RCC 7860 (cell line): ENCODE measurements around the gene TRIB2.

Source experiments
- DNase-seq: peaks from one replicate; pipeline ENCODE4 v3.0.0-alpha.2; 2015; ENCODE audit warnings: low spot score
- FAIRE-seq: peaks from 2 replicates; lab custom pipeline; 2012; peaks lifted over from hg19 to GRCh38; lab: Jason Lieb, UNC

TRIB2 gene

DNA sequence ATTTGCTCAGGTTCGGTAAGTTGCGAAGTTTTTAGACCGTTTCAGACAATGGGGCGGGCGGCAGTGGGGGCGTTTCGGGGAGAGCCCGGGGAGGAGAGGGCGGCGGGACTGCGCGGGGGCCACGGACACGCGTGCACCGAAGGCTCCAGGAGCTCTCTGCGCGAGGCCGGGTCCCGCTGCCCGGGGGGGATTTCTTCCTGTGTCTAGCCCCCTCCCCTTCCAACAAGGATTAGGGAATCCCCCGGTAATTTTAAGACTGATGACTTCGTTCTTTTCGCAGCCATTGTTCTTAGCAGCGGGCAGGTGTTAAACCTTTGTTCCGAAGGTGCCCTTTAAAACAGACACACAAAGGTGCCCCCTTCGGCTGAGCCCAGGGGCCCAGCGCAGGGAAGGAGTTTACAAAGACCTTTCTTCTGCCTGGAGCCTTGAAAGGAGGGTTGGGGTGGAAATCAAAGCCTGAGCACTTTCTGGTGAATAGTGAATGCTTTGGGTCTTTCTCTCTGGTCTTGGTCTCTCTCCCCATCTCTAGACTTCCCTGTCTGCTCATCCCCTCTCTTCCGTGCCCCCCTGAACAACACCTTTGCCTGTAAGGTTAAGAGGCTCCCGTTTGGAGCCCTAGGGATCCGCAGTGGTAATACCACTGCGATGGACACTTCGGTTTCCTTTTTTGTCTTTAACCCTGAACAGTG, 2.1 kb downstream of the TRIB2 start:
- DNase-seq (no peak), FAIRE-seq (no peak)

GRCh38 chr2:12719400-12720277, 2.9 kb downstream of the TRIB2 start:
- FAIRE-seq (no peak), DNase-seq (no peak)

GRCh38 chr2:12720278-12720620, 3.5 kb downstream of the TRIB2 start:
- no peak for FAIRE-seq
- no peak for DNase-seq

DNA sequence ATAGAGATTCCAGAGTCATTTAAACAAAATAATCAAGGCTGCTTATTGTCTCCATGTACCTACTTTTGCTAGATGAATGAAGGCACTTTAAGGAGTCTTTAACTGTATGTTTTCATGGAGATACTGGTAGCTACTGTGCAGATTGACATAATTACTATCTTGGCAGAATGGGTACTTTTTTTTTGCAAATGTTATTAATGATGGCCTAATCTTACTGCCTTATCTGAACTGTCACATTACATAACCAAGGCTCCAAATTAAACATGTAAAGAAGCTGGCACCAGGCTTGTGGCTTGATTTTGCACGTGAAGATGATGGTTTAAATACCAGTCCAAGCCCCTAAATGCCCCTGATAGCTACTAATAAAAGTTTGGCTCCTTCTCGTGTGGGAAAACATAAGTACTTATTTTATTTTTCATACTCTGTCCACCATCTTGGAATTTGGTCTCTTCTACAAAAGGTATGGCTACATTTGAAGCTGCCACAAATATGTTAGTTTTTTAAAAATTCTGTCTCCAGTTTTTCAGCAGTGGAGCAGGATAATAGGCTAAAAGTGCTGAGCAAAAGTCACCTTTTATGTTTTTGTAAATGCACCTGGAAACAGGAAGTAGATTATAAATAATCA, 4.1 kb downstream of the TRIB2 start:
- no peak for DNase-seq
- no peak for FAIRE-seq

GRCh38 chr2:12721566-12722446, 5.1 kb downstream of the TRIB2 start:
- DNase-seq = no peak
- FAIRE-seq = no peak

- no peak for DNase-seq
- FAIRE-seq = no peak
Observed at GRCh38 chr2:12722447-12723316, 5.9 kb downstream of the TRIB2 start.

DNA sequence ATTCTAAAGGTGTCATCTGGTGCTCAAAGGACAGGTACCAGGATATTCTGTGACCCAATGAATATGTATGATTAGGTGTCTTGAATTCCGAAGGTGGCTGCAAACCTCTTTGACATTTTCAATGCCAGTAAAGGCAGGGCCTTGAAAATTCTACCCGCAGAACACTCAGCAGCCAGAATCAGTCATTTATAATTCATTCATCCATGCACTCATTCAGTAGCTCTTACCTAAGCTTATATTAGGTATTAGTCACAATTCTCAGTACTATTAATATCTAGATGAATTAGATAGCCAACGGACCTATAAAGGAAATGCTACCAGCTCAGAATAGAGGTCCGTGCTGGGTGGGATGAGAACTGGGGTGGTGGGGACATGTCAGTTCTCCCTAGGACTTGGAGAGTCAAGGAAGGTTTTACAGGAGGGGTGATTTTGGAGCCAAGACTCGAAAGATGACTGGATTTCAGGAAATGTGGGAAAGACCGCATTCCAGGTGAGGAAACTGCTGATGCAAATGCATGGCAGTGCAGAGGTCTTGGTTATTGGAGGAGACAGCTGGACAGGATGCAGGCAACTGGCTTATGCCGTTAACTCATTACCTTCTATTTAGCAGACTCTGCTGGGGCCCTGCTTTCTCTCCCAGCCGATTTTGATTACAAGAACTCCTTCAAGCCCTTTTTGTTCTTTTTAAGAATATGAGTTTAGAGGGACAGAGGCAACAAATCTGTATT, 7.2 kb downstream of the TRIB2 start:
- no peak for DNase-seq
- no peak for FAIRE-seq

DNA sequence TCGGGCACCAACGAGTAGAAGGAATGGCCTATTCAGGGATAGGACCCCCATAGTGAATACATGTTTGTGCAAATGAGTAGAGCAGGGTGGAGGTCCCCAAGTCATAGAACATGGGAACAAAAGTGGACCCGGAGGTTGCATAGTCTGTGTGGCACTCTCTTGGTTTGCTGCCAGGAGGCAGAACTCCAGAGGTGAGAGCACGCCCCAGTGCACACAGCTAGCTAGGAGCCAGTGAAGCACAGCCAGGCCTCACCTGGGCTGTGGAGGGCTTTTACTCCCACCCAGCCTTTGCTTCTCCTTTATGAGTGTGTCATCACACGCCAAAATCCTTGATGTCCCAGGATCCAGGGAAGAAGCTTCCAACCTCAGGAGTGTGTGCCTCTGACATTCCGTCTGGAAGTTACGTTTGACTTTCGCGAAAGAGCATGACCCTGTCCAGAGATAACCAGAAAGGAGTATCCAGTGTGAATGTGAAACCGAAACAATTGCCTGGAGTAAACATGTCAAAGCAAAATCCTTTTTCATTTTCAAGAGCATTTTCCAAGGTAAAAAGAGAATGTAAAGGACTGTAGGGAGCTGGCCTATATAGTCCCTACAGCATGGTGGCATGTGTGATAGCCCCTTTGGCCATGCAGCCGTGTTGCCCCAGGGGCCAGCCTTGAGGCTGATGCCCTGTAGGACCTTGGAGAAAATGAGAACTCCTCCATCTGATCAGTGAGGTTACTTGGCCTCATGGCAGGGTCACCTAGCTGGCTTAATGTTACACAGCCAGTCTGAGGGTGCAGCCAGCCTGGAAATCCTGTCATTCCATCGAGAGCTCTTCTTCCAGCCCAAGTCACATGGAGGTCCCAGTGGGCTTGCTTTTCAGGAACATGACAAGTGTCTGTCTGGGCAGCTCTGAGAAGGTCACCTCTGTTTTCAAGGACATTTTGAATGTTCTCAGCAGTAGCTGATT, 8.8 kb downstream of the TRIB2 start:
- DNase-seq = no peak
- no peak for FAIRE-seq

DNA sequence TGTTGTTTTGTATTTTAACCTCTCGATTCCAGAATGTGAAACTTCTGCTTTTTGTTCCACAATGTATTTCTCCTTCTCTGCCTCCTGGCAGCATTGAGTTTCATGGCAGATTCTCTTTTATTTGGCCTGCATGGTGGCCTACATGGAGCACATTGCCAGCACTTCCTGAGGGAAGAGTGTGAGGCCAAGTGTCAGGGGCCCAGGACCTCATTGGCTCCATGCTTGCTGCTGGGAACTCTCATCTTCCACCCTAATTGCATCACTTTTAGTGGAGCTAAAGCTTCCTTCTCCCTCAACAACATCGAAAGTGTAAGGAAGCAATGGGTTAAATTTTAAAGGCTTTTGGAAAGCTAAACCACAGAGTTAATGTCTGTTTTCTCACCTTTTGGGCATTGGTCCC, 9.5 kb downstream of the TRIB2 start:
- DNase-seq (no peak), FAIRE-seq (no peak)

GRCh38 chr2:12727065-12727464, 10.3 kb downstream of the TRIB2 start:
- DNase-seq = no peak
- no peak for FAIRE-seq

- FAIRE-seq (no peak), DNase-seq (no peak)
Observed at GRCh38 chr2:12727641-12728040, 10.9 kb downstream of the TRIB2 start.

DNA sequence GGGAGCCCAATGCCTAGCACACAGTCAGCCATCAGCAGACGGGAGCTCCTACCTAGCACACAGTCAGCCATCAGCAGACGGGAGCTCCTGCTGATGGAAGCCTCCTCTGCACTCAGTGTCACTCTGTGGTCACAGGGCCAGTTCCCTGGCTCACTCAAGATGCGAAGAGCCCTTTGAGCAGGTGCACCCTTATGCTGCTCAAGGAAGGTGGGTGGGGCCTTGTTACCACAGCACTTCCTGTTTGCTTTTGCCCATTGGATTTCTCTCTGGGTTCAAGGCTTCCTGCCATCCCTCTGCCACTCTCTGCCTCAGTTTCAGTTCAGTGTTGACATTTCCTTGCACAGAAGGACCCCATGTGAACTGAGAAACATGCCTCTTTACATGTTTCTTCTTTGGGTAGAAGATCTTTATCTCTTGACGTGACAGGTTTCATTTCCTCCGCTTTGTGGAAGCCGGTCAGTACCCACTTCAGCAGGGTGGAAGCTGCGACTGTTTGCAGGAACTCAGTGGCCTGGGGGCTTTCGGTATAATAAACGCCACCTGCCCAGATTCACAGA, 11.6 kb downstream of the TRIB2 start:
- DNase-seq = no peak
- no peak for FAIRE-seq

- FAIRE-seq = no peak
- no peak for DNase-seq
Observed at GRCh38 chr2:12730265-12730664, 13.5 kb downstream of the TRIB2 start.

DNA sequence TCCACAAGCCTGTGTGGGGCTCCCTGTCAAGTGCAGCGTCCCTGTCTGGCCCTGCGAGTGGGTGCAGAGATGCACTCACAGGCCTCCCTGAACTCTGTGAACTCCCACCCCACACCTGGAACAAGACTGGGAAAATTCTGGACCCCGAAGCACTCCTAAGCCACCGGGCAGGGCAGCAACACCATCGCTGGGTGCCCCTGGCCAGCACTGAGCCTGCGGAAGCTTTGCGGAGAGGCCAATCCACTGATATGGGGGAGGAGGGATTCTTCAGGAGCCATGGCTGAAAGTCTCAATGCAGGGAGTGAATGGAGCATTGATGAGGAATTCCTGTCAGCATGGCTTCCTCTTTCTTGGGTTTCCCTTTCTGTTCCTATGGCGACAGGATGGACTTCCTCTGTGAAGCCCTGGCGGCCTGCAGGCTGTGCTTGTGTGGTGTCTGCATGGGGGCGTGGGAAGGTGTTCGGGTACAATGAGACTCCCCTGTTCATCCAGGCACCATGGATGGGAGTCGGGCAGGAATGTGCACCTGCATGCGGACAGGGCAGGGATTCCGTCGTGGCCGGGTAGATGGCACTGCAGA, 15.1 kb downstream of the TRIB2 start:
- FAIRE-seq = no peak
- DNase-seq = no peak

DNA sequence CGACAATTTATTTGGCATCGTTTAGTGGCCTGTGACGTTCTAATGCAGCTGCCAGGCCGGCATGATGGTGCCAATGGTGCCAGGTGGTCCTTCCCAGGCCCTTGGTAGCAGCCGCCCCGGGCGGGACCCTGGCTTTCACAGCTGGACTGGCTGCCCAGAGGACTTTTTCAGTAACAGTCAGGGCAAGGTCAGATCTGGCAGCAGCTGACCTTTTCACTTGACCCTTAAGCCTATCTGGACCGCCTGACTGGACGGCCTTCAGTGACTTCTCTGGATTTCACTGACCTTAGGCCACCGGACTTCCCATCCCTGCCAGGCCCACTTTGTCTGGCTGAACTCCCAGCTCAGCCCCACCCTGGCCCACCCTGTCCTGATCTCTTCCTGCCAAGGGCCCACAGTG, 15.9 kb downstream of the TRIB2 start:
- FAIRE-seq = no peak
- no peak for DNase-seq

DNA sequence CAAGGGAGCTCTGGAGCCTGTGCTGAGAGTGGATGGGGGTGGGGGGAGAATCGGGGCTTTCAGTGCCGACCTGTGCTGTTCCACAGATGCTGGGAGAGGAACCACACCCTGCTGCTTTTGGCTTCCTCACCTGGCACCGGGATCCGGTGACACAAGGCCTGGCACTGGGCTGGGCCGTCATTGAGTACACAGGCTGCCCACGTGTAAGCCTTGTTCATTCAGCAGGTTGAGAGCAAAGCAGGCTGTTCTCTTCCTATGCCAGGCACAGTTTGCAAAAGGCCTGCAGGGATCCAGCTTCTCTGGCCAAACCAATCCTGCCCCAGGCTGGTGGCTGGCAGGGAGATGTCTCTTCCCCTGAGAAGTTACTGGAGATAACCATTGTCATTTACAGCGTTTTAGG, 17.1 kb downstream of the TRIB2 start:
- DNase-seq = no peak

DNA sequence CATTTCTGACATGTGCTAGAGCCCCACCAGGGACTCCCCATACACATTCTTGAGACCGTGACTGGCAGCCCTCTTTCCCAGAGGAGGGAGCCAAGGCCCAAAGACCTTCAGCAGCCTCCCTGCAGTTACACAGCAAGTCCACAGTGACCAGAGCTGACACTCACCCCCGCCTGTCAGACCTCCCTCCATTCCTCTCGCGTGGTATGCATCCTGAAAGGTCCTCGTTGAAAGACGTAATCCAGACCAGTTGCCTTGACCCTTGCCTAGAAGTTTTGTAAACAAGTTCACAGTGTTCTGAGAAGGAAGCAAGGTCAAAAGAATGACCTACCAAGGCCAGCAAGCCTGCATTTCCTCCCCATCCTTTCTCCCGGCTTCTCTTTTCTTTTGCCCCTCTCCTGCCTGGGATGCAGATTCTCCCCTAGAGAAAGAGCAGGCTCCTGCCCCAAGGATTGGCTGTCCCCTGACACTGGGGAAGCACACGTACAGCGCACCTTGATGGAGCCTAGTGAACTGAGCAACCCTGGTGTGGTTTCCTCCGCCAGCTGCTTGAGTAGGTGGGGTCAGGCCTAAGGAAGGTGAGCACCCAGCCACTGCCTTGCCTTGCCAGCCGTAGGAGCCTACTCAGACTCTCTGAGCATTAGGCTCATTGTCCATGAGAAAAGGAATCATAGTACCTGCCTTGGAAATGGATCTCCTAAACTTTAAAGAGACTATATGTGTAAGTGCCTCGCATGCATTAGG, 18.3 kb downstream of the TRIB2 start:
- FAIRE-seq (no peak), DNase-seq (no peak)

More for the DNA sequence above, 17.1 kb downstream of the TRIB2 start:
- FAIRE-seq = no peak
